Esophagus squamous epithelium (tissue), 4 donors: ENCODE data around the gene GTF2IRD1.

ENCODE experiments used
- POLR2A ChIP-seq, 4 donors: fragments of 450-650 bp; IDR thresholded peaks; one replicate each; pipeline ENCODE4 v1.6.1; 2017; ENCODE audit warnings: antibody characterized with exemption in 4 of 4, mild to moderate bottlenecking in 4 of 4, moderate library complexity in 3 of 4
- TF ChIP-seq, protein P1 (sequence below), 6 experiments: fragments of 450-650 bp in 4 of 6; fragments of 200-600 bp in 2 of 6; sonication (generic) in 2 of 6; IDR thresholded peaks; one replicate each; pipeline ENCODE4 v1.5.1; 2016 to 2019; ENCODE audit warnings: antibody characterized with exemption in 6 of 6, mild to moderate bottlenecking in 4 of 6, moderate library complexity in 4 of 6

DNA sequence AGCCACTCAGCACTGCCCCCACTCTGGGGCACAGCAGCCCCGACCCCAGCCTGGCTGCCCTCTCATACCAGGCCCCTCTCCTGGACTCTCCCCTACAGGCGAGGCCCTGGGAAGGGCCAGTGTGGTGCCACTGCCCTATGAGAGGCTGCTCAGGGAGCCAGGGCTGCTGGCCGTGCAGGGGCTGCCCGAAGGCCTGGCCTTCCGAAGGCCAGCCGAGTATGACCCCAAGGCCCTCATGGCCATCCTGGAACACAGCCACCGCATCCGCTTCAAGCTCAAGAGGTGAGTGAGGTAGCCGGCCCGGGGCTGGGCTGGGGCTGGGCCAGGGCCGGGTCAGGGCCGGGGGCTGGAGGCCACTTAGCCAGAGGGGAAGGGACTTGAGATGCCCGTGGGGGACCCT is 64.3 kb downstream of the GTF2IRD1 start:
- TF ChIP-seq, protein P1, sequence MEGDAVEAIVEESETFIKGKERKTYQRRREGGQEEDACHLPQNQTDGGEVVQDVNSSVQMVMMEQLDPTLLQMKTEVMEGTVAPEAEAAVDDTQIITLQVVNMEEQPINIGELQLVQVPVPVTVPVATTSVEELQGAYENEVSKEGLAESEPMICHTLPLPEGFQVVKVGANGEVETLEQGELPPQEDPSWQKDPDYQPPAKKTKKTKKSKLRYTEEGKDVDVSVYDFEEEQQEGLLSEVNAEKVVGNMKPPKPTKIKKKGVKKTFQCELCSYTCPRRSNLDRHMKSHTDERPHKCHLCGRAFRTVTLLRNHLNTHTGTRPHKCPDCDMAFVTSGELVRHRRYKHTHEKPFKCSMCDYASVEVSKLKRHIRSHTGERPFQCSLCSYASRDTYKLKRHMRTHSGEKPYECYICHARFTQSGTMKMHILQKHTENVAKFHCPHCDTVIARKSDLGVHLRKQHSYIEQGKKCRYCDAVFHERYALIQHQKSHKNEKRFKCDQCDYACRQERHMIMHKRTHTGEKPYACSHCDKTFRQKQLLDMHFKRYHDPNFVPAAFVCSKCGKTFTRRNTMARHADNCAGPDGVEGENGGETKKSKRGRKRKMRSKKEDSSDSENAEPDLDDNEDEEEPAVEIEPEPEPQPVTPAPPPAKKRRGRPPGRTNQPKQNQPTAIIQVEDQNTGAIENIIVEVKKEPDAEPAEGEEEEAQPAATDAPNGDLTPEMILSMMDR (IDR thresholded peaks at IDR 0.05), result no peak
- TF ChIP-seq POLR2A (IDR thresholded peaks at IDR 0.05), result no peak
